GM13977 (cell line): ENCODE results near the gene UNC13A.

ENCODE experiments used
- DNase-seq: peaks from one replicate; pipeline ENCODE4 v3.0.0; 2012; ENCODE audit warnings: low spot score
- in situ Hi-C: fragments of 300-500 bp; cut with MboI; formaldehyde crosslinking; loops from one replicate; pipeline ENCODE4 v1.12.0; 2022; ENCODE audit warnings: low sequenced_read_pairs, low pct_unique_long_range_greater_than_20kb, mixed read lengths, inconsistent platforms; ENCODE audit not compliant: unreplicated experiment
- TF ChIP-seq, protein P1 (sequence below): IDR thresholded peaks from 2 replicates; pipeline ENCODE4 v1.5.1; 2012; ENCODE audit warnings: mild to moderate bottlenecking, control low read depth; ENCODE audit not compliant: insufficient read depth; ENCODE audit errors: extremely low read depth, missing control alignments

UNC13A gene

GRCh38 chr19:17711851-17712250 lies 23.7 kb upstream of the UNC13A start:
- TF ChIP-seq, protein P1, sequence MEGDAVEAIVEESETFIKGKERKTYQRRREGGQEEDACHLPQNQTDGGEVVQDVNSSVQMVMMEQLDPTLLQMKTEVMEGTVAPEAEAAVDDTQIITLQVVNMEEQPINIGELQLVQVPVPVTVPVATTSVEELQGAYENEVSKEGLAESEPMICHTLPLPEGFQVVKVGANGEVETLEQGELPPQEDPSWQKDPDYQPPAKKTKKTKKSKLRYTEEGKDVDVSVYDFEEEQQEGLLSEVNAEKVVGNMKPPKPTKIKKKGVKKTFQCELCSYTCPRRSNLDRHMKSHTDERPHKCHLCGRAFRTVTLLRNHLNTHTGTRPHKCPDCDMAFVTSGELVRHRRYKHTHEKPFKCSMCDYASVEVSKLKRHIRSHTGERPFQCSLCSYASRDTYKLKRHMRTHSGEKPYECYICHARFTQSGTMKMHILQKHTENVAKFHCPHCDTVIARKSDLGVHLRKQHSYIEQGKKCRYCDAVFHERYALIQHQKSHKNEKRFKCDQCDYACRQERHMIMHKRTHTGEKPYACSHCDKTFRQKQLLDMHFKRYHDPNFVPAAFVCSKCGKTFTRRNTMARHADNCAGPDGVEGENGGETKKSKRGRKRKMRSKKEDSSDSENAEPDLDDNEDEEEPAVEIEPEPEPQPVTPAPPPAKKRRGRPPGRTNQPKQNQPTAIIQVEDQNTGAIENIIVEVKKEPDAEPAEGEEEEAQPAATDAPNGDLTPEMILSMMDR, result no peak
- in situ Hi-C loops, result loop anchor here (10.0 kb wide), 1 partner anchor 63 kb away; no protein-coding TSS in a partner anchor

GRCh38 chr19:17706750-17707181 lies 18.6 kb upstream of the UNC13A start:
- in situ Hi-C loops, result no loop called here
- no peak for DNase-seq
- TF ChIP-seq, protein P1, result no peak

More at GRCh38 chr19:17711851-17712250, 23.7 kb upstream of the UNC13A start:
- DNase-seq, result no peak

GRCh38 chr19:17703824-17704463 lies 15.8 kb upstream of the UNC13A start:
- in situ Hi-C loops, result no loop called here
- peak; percentile 78 for DNase-seq
- TF ChIP-seq, protein P1, result peak; percentile 88

DNA sequence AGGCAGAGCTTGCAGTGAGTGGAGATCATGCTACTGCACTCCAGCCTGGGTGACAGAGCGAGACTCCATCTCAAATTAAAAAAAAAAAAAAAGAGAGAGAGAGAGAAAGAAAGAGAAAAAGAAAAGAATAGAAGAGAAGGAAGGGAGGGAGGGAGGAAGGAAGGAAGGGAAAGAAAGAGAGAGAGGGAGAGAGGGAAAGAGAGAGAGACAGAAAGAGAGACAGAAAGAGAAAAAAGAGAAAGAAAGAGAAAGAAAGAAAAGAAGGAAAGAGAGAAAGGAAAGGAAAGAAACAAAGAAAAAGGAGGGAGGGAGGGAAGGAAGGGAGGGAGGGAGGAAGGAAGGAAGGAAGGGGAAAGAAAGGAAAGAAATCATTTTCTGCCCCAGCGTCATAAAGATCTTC lies 7.0 kb upstream of the UNC13A start:
- TF ChIP-seq, protein P1, result no peak
- DNase-seq, result no peak
- in situ Hi-C loops, result loop anchor here (10.0 kb wide), 1 partner anchor 160 kb away; the partner anchor contains the start of gene RPL18A

GRCh38 chr19:17692566-17692965 lies 4.4 kb upstream of the UNC13A start:
- TF ChIP-seq, protein P1, result no peak
- in situ Hi-C loops, result loop anchor here (10.0 kb wide), 1 partner anchor 162 kb away; the partner anchor contains the start of gene RPL18A
- no peak for DNase-seq

DNA sequence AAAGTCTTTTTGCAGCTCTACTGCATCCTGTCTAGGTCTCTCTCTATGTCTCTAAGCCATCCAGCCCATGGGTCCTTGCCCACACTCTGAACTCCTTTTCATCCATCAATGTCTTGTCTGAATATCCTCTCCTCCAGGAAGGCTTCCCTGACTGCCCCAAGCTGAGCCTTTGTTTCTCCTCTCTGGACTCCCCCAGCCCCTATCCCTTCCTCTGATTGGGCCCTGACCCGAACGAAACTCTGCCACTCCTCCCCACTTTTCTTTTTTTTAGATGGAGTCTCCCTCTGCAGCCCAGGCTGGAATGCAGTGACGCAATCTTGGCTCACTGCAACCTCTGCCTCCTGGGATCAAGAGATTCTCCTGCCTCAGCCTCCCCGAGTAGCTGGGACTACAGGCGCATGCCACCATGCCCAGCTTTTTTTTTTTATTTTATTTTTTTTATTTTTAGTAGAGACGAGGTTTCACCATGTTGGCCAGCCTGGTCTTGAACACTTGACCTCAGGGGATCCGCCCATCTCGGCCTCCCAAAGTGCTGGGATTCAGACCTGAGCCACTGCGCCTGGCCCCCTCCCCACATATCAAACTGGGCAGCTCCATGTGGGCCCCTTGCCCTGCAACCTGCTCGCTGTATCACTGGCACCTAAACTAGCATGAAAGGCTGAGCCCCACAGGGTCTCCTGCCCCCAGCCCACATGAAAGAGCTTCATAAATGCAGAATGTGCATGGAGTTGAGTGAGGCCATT lies 870 bp upstream of the UNC13A start:
- in situ Hi-C loops, result no loop called here
- TF ChIP-seq, protein P1, result no peak
- DNase-seq, result no peak
